COLO829 (cell line): Measurements from ENCODE around the gene ULK2.
"Not testable (repeated sequence)": the region's sequence is repeated elsewhere in the genome, so short reads cannot be mapped to it uniquely, and the experiment has no call there.

Source experiments
- DNase-seq: peaks from one replicate; pipeline ENCODE4 v3.0.0; 2012; ENCODE audit warnings: low spot score

ULK2 gene

GRCh38 chr17:19867329-19868078, at the start of gene ULK2:
Gene ULK2, minus strand, starts transcription at chr17:19867936. Its CDS starts 519 bp downstream, at chr17:19867417.
- no peak for DNase-seq

GRCh38 chr17:19915245-19915978, 47.7 kb upstream of the ULK2 start:
- DNase-seq, result no peak

- DNase-seq, result no peak
Measured at GRCh38 chr17:19911033-19911432, 43.3 kb upstream of the ULK2 start.

GRCh38 chr17:19909139-19909538, 41.4 kb upstream of the ULK2 start:
- DNase-seq, result no peak

- no peak for DNase-seq
Measured at GRCh38 chr17:19905502-19905901, 37.8 kb upstream of the ULK2 start.

- no peak for DNase-seq
Measured at GRCh38 chr17:19904924-19905323, 37.2 kb upstream of the ULK2 start.

GRCh38 chr17:19904412-19904811, 36.7 kb upstream of the ULK2 start:
- no peak for DNase-seq

- no peak for DNase-seq
Measured at GRCh38 chr17:19900809-19901208, 33.1 kb upstream of the ULK2 start.

- DNase-seq, result peak; percentile 21
Measured at GRCh38 chr17:19897903-19898302, 30.2 kb upstream of the ULK2 start.

GRCh38 chr17:19897090-19897837, 29.5 kb upstream of the ULK2 start:
- DNase-seq, result no peak

- no peak for DNase-seq
Measured at GRCh38 chr17:19896679-19897078, 28.9 kb upstream of the ULK2 start.

GRCh38 chr17:19890554-19890953, 22.8 kb upstream of the ULK2 start:
- not testable (repeated sequence) for DNase-seq

- DNase-seq, result not testable (repeated sequence)
Measured at GRCh38 chr17:19890001-19890400, 22.3 kb upstream of the ULK2 start.

GRCh38 chr17:19886116-19886515, 18.4 kb upstream of the ULK2 start:
- DNase-seq, result no peak

- no peak for DNase-seq
Measured at GRCh38 chr17:19883537-19884215, 15.9 kb upstream of the ULK2 start.

- DNase-seq, result no peak
Measured at GRCh38 chr17:19880393-19880792, 12.7 kb upstream of the ULK2 start.

GRCh38 chr17:19877364-19877945, 9.7 kb upstream of the ULK2 start:
- DNase-seq, result no peak

GRCh38 chr17:19876529-19877161, 8.9 kb upstream of the ULK2 start:
- DNase-seq, result no peak

- DNase-seq, result no peak
Measured at GRCh38 chr17:19874256-19874655, 6.5 kb upstream of the ULK2 start.

GRCh38 chr17:19873346-19873745, 5.6 kb upstream of the ULK2 start:
- DNase-seq, result no peak

GRCh38 chr17:19868079-19868395, 301 bp upstream of the ULK2 start:
- no peak for DNase-seq

- DNase-seq, result peak; percentile 20
Measured at GRCh38 chr17:19867079-19867328, 732 bp downstream of the ULK2 start.
